Measurements from ENCODE around the gene TTC39B.
A peak's percentile ranks its signal among the peaks of the same experiment; 100 is the strongest.
"Not testable (repeated sequence)": the region's sequence is repeated elsewhere in the genome, so short reads cannot be mapped to it uniquely, and the experiment has no call there.

Gene TTC39B

DNA sequence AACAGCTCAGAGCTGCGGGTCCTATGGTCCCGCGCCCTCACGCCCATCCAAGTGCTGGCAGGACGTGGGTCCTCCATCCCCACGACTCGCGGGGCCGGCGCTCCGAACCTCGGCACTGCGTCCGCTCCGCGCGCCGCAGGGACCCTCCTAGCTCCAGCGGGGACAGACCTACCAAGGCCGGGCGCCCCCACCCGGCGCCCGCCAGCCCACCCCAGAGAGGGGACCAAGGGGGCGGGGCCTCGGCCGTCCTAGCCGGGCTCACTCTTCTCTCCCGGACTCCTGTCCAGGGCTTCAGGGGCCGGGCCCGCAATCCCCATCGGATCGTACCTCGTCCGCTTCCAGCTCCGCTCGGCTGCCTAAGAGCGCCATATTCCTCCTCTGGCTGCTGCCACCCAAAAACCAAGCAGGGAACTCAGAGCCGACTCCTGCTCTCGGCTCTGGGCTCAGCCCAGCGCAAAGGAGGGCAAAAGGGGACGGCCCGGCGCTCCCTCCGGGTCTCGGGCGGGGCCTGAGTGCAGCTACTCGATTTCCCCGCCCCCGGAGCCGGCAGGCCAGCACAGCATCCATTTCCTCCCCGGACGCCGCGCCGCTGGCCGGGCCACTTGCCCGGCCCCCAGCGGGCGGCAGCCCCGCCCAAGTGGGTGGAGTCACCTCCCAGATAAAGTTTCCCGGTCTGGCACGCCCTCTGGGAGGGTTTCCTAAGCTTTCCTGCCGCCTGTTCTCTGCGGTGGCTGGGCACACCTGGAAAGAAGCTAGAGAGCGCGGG, at the start of gene TTC39B:
TTC39B (minus strand) TSS at position 460 of the 766 bp plus-strand sequence; CDS start at position 369, 91 bp downstream.
- peak; percentile 68 to 74 for DNase-seq

DNA sequence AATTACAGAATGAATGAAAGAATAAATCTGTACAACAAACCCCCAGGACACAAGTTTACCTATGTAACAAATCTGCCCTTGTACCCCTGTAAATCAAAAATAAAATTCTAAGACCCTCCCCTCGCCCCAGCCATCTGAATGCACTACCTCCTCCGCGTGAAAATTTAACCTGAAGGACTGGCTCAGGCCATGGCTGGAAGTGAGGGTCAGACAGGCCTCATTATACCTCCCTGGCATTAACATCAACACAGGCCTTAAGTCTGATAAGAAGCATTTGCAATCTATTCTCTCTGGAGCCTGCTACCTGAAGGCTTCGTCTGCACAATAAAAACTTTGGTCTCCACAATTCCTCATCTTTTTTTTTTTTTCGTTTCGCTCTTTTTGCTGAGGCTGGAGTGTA, 48.7 kb upstream of the TTC39B start:
- no peak for DNase-seq

- DNase-seq: no peak
Measured at GRCh38 chr9:15354713-15355112, 47.7 kb upstream of the TTC39B start.

- DNase-seq: no peak
Measured at GRCh38 chr9:15353892-15354291, 46.9 kb upstream of the TTC39B start.

GRCh38 chr9:15352306-15352705, 45.3 kb upstream of the TTC39B start:
- no peak for DNase-seq

DNA sequence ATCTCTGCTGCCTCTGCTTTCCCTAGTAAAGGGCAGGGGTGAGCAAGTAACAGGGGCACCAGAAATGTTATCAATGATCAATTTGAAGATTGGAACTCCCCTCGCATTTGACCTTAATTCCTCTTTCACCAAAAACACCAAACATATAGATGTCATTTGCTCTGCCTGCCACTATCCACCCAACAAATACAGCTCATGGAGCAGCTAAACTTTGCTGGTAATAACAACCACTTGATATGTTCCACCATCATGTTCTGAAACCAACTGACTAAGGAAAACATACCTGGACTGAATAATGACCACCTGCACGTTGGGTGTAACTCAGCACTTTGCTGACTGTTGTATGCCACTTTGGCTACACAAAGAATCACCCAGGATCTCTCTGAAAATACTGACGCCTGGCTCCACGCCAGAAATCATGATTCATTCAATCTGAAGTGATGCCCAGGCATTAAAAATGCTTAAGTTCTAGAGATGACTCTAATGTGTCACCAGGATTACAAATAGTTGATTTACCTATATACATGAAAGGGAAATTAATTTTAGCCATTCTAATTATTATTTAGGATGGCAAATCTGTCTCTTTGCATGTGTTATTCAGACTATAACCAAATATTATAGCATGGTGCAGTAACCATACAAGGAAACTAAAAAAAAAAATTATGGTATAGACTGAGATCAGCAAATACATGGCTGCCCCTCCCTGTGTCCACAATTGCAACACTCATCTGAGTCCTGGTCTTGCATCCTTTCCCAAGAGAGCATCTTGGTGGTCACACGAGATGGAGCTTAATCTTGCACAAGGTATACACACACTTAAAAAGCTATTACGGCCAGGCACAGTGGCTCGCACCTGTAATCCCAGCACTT, 43.1 kb upstream of the TTC39B start:
- DNase-seq: no peak

DNA sequence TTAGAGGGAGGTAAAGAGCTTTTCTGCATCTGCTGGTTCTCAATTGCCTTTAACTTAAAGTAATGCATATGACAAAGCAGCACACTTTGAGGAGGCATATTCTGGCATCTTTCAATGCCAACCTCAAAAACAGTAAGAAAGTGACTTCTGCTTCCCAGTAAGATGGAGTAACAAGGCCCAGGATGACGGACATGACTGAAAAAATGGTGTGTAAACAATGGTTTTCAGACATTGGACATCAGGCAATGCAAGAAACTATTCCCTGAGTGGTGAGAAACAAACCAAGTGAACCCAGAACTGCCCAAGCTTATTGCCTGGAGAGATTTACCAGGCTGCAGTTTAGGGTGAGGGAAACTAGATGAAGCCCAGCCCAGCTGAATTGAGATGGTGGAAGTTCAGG, 39.8 kb upstream of the TTC39B start:
- DNase-seq: no peak

- no peak for DNase-seq
Measured at GRCh38 chr9:15344191-15344590, 37.2 kb upstream of the TTC39B start.

DNA sequence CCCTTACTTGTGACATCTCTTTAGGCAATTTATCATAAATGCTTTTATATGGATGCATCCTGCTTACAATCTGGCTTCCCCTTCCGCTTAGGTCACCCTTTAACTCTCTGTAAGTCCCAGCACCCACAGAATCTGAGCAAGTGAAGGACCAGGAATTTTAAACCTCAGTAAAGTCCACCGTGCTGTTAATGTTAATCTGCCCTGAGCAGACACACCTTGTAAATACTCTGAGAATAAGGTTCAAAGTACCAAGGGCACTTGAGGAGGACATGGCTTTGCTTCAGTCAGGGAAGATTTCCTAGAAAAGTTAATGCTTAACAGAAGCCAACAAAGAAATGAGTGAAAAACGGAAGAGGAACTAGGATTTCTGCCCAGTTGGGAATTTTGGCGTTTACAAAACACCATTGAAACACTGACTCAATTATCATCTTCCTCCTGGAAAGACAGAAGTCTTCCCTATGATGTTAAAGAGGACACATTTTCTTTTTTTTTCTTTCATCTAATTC, 26.4 kb upstream of the TTC39B start:
- no peak for DNase-seq

GRCh38 chr9:15332939-15333338, 25.9 kb upstream of the TTC39B start:
- DNase-seq: no peak

- no peak for DNase-seq
Measured at GRCh38 chr9:15329539-15330109, 22.6 kb upstream of the TTC39B start.

- no peak for DNase-seq
Measured at GRCh38 chr9:15328946-15329345, 21.9 kb upstream of the TTC39B start.

GRCh38 chr9:15322695-15323094, 15.7 kb upstream of the TTC39B start:
- not testable (repeated sequence) for DNase-seq

DNA sequence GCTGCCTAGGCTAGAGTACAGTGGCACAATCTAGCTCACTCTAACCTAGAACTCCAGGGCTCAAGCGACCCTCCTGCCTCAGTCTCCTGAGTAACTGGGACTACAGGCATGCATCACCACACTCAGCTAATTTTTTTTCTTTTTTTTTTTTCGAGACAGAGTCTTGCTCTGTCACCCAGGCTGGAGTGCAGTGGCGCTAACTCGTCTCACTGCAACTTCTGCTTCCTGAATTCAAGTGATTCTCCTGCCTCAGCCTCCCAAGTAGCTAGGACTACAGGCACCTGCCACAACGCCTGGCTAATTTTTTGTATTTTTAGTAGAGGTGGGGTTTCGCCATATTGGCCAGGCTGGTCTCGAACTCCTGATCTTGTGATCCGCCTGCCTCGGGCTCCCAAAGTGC, 12.6 kb upstream of the TTC39B start:
- DNase-seq: not testable (repeated sequence)

- no peak for DNase-seq
Measured at GRCh38 chr9:15317836-15318235, 10.8 kb upstream of the TTC39B start.

- DNase-seq: no peak
Measured at GRCh38 chr9:15311607-15312006, 4.6 kb upstream of the TTC39B start.

GRCh38 chr9:15310107-15310850, 3.3 kb upstream of the TTC39B start:
- no peak for DNase-seq

DNA sequence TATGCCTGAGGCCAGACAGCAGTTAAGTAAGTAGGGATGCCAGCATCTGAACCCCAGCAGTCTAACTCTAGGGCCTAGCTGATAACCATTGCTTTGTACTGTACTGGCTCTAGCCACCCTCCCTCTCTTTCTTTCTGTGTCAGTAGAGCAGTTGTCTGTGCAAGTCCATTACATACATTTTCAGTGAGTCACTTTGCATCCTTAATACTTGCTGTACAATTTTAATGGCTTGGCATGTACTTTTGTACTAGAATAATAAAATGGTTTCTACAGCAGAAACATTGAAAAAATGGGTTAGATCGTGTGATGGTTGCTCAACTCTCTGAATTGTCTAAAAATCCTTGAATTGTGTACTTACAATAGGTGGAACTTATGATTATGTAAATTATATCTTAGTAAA, 1.5 kb upstream of the TTC39B start:
- DNase-seq: no peak

DNA sequence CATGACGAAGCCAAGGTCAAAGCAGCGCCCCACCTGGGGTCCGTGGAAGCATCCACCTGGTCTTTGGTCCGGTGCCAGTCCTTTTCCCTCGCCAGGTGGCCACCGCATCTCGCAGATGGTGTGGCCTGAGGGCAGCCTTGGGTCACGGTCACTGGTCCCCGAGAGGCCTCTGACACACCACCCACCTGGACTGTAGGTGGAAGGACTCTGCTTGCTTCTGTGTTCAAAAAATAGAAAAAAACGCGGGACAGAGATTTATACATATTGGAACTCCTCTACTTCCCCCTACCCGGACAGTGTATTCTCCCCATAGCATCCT, 466 bp upstream of the TTC39B start:
- no peak for DNase-seq

DNA sequence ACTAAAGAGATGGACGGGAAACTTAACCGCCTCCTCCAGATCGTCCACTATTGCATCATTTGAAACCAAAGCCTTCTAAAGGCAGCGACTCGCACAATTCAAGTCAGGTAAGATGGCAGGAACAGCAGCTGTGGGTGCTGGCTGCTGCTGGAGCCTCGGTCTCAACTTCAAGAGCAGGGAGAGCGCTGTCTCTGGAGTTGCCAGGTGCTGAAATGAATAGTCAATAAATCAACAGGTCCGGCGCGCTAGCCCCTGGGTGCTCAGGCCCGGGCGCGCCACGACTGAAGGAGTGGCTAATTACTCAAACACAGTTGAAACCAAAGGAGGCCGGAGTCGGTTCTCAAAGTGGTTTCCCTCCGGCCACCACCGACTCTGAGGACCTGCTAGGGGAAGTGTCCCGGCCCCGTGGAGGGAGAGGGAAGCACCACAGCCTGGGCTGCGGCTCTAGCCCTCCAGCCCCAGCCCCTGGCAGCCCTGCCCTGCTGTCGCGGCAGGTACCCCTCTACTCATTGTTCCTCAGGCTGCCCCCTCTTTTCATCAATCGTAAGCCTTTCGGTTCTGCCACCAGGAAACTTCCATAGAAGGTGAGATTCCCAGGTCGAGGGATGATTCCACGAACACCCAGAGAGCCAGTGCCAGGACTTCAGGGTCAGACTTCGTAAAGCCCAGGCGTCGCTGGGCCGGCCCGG, 804 bp downstream of the TTC39B start:
- DNase-seq: peak; percentile 19 to 42

DNA sequence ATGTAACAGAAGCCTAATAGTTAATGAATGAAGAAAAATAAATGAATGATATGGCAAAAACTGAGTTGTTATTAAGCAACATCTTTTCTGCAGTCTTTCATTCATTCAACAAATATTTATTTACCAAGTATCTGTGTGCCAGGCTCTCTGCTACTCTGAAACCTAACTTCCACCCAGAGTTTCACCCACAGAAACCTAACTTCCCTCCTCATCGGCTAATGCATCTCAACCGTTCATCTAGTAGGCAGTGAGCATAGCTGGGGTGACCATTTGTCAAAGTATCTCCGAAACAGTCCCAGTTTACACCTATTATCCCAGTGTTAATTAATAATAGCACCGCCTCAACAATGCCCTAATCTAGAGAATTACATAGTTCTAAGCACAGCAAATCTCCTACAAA, 1.5 kb downstream of the TTC39B start:
- DNase-seq: peak; percentile 25 to 34

DNA sequence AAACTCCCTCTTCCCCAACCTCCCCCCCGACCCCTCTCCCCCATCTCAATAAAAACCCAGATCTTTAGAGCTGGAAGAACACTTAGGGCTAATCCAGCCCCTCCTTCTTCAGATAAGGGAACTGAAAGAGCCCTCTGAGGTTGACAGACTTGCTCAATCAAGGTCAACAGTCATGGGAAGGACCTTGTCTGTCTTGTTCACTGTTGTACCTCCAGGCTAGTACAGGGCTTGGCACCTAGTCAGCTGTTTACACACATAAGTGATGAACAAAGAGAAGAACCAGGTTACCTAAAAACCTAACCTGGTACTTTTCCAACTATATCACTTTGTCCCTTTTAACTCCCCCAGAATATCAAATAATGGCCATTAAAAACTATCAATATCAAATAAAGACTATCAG, 2.4 kb downstream of the TTC39B start:
- DNase-seq: peak; percentile 25 to 40

Data from AML-193 (cell line).